WTC11 (cell line): ENCODE measurements around the gene GNS. TPM values are rescaled to one million over a fixed set of nuclear protein-coding genes. Genes with fewer than 3 reads are reported as not detected.

Experiments used
- ATAC-seq: fragments of 200-7000 bp; cut with Tn5 transposase; 2 replicates; pipeline ENCODE4 v1.10.0; 2021; ENCODE audit warnings: mild to moderate bottlenecking, moderate library complexity
- CTCF ChIA-PET: fragments of 300-600 bp; sonication (Branson Sonifier 250); formaldehyde crosslinking; loops from one replicate; lab custom pipeline; 2021; ENCODE audit warnings: antibody characterized with exemption; lab: Charles Lee
- POLR2A ChIA-PET: fragments of 350-600 bp; sonication (Branson Sonifier 250); formaldehyde crosslinking; loops from one replicate; lab custom pipeline; 2021; ENCODE audit warnings: antibody characterized with exemption; lab: Charles Lee
- DNase-seq: peaks from one replicate; pipeline ENCODE4 v3.0.0; 2021; ENCODE audit warnings: low spot score
- H3K27ac Mint-ChIP-seq: 2 replicates; pipeline ENCODE4 v1.8.0; 2021; ENCODE audit warnings: mixed read lengths
- H3K27me3 Mint-ChIP-seq: 2 replicates; pipeline ENCODE4 v1.8.0; 2021; ENCODE audit warnings: low read depth, mild to moderate bottlenecking, moderate library complexity, mixed read lengths
- H3K36me3 Mint-ChIP-seq: 2 replicates; pipeline ENCODE4 v1.8.0; 2021; ENCODE audit warnings: mixed read lengths
- H3K4me1 Mint-ChIP-seq: 2 replicates; pipeline ENCODE4 v1.8.0; 2022; ENCODE audit warnings: mixed read lengths
- H3K4me3 Mint-ChIP-seq: 2 replicates; pipeline ENCODE4 v1.8.0; 2021; ENCODE audit warnings: mild to moderate bottlenecking, moderate library complexity, mixed read lengths
- H3K9me3 Mint-ChIP-seq: 2 replicates; pipeline ENCODE4 v1.8.0; 2021; ENCODE audit warnings: mixed read lengths
- ATF1 ChIP-seq: sonication (generic); formaldehyde crosslinking; IDR thresholded peaks from 2 replicates; pipeline ENCODE4 v1.8.1; 2023; ENCODE audit warnings: mild to moderate bottlenecking, moderate library complexity, missing genetic modification reagents
- CREB1 ChIP-seq: sonication (generic); formaldehyde crosslinking; IDR thresholded peaks from 2 replicates; pipeline ENCODE4 v1.8.0; 2023; ENCODE audit warnings: mild to moderate bottlenecking, missing genetic modification reagents
- E2F5 ChIP-seq: sonication (generic); formaldehyde crosslinking; IDR thresholded peaks from 2 replicates; pipeline ENCODE4 v1.8.1; 2022; ENCODE audit warnings: mild to moderate bottlenecking, moderate library complexity, missing genetic modification reagents
- MAX ChIP-seq: sonication (generic); formaldehyde crosslinking; IDR thresholded peaks from 2 replicates; pipeline ENCODE4 v1.8.0; 2022; ENCODE audit warnings: mild to moderate bottlenecking, missing genetic modification reagents
- MYBL2 ChIP-seq: sonication (generic); formaldehyde crosslinking; IDR thresholded peaks from 2 replicates; pipeline ENCODE4 v1.8.1; 2023; ENCODE audit warnings: mild to moderate bottlenecking, moderate library complexity, missing genetic modification reagents
- NFE2L1 ChIP-seq: sonication (generic); formaldehyde crosslinking; IDR thresholded peaks from 2 replicates; pipeline ENCODE4 v1.8.1; 2023; ENCODE audit warnings: missing genetic modification reagents
- NR2C2 ChIP-seq: sonication (generic); formaldehyde crosslinking; IDR thresholded peaks from 2 replicates; pipeline ENCODE4 v1.8.0; 2022; ENCODE audit warnings: mild to moderate bottlenecking, missing genetic modification reagents
- SMAD4 ChIP-seq: sonication (generic); formaldehyde crosslinking; IDR thresholded peaks from 2 replicates; pipeline ENCODE4 v1.8.0; 2022; ENCODE audit warnings: mild to moderate bottlenecking, missing genetic modification reagents
- TP53 ChIP-seq: sonication (generic); formaldehyde crosslinking; IDR thresholded peaks from 2 replicates; pipeline ENCODE4 v1.8.1; 2023; ENCODE audit warnings: mild to moderate bottlenecking, missing genetic modification reagents
- ZNF232 ChIP-seq: sonication (generic); formaldehyde crosslinking; IDR thresholded peaks from 2 replicates; pipeline ENCODE4 v1.8.0; 2022; ENCODE audit warnings: mild to moderate bottlenecking, missing genetic modification reagents
- ZNF263 ChIP-seq: sonication (generic); formaldehyde crosslinking; IDR thresholded peaks from 2 replicates; pipeline ENCODE4 v1.8.1; 2022; ENCODE audit warnings: low read depth, mild to moderate bottlenecking, moderate library complexity, missing genetic modification reagents
- ZNF317 ChIP-seq: sonication (generic); formaldehyde crosslinking; IDR thresholded peaks from 2 replicates; pipeline ENCODE4 v1.8.1; 2023; ENCODE audit warnings: low read depth, mild to moderate bottlenecking, moderate library complexity, missing genetic modification reagents, borderline replicate concordance
- ZNF396 ChIP-seq: fragments of 250-450 bp; sonication (Bioruptor Pico); IDR thresholded peaks from 2 replicates; pipeline ENCODE4 v1.8.0; 2021; ENCODE audit warnings: mild to moderate bottlenecking, moderate library complexity, borderline replicate concordance
- ZNF671 ChIP-seq: fragments of 250-450 bp; sonication (Bioruptor Pico); IDR thresholded peaks from 2 replicates; pipeline ENCODE4 v1.8.0; 2021; ENCODE audit warnings: mild to moderate bottlenecking
- total RNA-seq: library from RNA; stranded (reverse); gene quantifications from 3 replicates; pipeline ENCODE4 v1.2.3, GENCODE V29; 2021
- TF ChIP-seq, protein P1 (sequence below): sonication (generic); formaldehyde crosslinking; IDR thresholded peaks from 2 replicates; pipeline ENCODE4 v1.8.1; 2023; ENCODE audit warnings: mild to moderate bottlenecking, moderate library complexity, missing genetic modification reagents
- TF ChIP-seq, protein P2 (sequence below): sonication (generic); formaldehyde crosslinking; IDR thresholded peaks from 2 replicates; pipeline ENCODE4 v1.8.1; 2023; ENCODE audit warnings: mild to moderate bottlenecking, missing genetic modification reagents
- TF ChIP-seq, protein P3 (sequence below): sonication (generic); formaldehyde crosslinking; IDR thresholded peaks from 2 replicates; pipeline ENCODE4 v1.8.1; 2023; ENCODE audit warnings: mild to moderate bottlenecking, missing genetic modification reagents, borderline replicate concordance
- TF ChIP-seq, protein P4 (sequence below): sonication (generic); formaldehyde crosslinking; IDR thresholded peaks from 2 replicates; pipeline ENCODE4 v1.8.0; 2023; ENCODE audit warnings: missing genetic modification reagents

GNS gene
- total RNA-seq, 1 experiment from 2014 or later: 24.7 TPM

DNA sequence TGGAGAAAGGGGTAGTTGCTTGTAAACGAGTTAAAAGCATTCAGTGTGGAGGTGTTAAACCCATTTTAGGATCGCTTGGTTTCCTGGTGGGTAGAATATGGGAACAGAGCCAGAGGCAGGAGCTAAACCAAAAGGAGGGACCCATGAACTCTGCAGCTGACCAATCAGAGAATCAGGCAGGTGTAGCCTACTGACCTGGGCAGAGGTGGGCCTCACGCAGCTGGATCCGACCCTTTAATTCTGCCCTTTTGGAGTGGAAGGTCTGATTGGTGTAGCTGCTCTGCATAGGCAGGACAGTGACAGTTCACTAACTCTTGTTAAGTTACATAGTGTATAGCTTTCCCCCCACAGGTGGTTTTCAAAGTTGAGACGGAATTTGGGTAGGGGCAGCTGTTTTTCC is 63.7 kb downstream of the GNS start (continued):
- TF ChIP-seq CREB1 (CRISPR knock-in tag) (no peak), ZNF232 (CRISPR knock-in tag) (no peak), TP53 (CRISPR knock-in tag) (no peak), ZNF396 (no peak), SMAD4 (no peak), ATF1 (CRISPR knock-in tag) (no peak), MYBL2 (CRISPR knock-in tag) (no peak), MAX (CRISPR knock-in tag) (no peak), ZNF317 (CRISPR knock-in tag) (no peak), NR2C2 (CRISPR knock-in tag) (no peak)
- TF ChIP-seq, protein P1, sequence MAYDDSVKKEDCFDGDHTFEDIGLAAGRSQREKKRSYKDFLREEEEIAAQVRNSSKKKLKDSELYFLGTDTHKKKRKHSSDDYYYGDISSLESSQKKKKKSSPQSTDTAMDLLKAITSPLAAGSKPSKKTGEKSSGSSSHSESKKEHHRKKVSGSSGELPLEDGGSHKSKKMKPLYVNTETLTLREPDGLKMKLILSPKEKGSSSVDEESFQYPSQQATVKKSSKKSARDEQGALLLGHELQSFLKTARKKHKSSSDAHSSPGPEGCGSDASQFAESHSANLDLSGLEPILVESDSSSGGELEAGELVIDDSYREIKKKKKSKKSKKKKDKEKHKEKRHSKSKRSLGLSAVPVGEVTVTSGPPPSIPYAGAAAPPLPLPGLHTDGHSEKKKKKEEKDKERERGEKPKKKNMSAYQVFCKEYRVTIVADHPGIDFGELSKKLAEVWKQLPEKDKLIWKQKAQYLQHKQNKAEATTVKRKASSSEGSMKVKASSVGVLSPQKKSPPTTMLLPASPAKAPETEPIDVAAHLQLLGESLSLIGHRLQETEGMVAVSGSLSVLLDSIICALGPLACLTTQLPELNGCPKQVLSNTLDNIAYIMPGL (CRISPR knock-in tag): no peak
- TF ChIP-seq, protein P2, sequence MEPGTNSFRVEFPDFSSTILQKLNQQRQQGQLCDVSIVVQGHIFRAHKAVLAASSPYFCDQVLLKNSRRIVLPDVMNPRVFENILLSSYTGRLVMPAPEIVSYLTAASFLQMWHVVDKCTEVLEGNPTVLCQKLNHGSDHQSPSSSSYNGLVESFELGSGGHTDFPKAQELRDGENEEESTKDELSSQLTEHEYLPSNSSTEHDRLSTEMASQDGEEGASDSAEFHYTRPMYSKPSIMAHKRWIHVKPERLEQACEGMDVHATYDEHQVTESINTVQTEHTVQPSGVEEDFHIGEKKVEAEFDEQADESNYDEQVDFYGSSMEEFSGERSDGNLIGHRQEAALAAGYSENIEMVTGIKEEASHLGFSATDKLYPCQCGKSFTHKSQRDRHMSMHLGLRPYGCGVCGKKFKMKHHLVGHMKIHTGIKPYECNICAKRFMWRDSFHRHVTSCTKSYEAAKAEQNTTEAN: no peak
- TF ChIP-seq, all 79 proteins: peak for 0

GRCh38 chr12:64694130-64695040 is 64.8 kb downstream of the GNS start:
- DNase-seq (no peak), ATAC-seq (no peak)
- Mint-ChIP-seq H3K9me3 (no peaks in the 10 kb centered on the region), H3K36me3 (peaks cover 8% of the 10 kb centered on the region), H3K27ac (peak overlapping the region; percentile 32), H3K4me3 (no peak overlapping the region), H3K27me3 (no peaks in the 10 kb centered on the region), H3K4me1 (peaks cover 40% of the 10 kb centered on the region)
- ChIA-PET POLR2A (interaction anchor here (1.1 kb wide), 1 partner anchor 145 kb away, joined by 3 read pairs; no protein-coding TSS in a partner anchor), CTCF (interaction anchor here (1.0 to 5.5 kb wide), 9 partner anchors 12 to 145 kb away, joined by 3 to 83 read pairs (median 4); no protein-coding TSS in a partner anchor)
- TF ChIP-seq, protein P2: no peak

GRCh38 chr12:64691795-64692583 is 67.2 kb downstream of the GNS start:
- ChIA-PET CTCF (interaction anchor here (0.5 to 1.6 kb wide), 5 partner anchors 89 to 147 kb away, joined by 3 to 5 read pairs (median 3); no protein-coding TSS in a partner anchor), POLR2A (interaction anchor here (1.2 kb wide), 1 partner anchor 81 kb away, joined by 3 read pairs; no protein-coding TSS in a partner anchor)
- no peak for TF ChIP-seq ZNF671 (CRISPR knock-in tag)
- no peak for TF ChIP-seq ZNF263 (CRISPR knock-in tag)
- no peak for TF ChIP-seq E2F5 (CRISPR knock-in tag)
- TF ChIP-seq, protein P3, sequence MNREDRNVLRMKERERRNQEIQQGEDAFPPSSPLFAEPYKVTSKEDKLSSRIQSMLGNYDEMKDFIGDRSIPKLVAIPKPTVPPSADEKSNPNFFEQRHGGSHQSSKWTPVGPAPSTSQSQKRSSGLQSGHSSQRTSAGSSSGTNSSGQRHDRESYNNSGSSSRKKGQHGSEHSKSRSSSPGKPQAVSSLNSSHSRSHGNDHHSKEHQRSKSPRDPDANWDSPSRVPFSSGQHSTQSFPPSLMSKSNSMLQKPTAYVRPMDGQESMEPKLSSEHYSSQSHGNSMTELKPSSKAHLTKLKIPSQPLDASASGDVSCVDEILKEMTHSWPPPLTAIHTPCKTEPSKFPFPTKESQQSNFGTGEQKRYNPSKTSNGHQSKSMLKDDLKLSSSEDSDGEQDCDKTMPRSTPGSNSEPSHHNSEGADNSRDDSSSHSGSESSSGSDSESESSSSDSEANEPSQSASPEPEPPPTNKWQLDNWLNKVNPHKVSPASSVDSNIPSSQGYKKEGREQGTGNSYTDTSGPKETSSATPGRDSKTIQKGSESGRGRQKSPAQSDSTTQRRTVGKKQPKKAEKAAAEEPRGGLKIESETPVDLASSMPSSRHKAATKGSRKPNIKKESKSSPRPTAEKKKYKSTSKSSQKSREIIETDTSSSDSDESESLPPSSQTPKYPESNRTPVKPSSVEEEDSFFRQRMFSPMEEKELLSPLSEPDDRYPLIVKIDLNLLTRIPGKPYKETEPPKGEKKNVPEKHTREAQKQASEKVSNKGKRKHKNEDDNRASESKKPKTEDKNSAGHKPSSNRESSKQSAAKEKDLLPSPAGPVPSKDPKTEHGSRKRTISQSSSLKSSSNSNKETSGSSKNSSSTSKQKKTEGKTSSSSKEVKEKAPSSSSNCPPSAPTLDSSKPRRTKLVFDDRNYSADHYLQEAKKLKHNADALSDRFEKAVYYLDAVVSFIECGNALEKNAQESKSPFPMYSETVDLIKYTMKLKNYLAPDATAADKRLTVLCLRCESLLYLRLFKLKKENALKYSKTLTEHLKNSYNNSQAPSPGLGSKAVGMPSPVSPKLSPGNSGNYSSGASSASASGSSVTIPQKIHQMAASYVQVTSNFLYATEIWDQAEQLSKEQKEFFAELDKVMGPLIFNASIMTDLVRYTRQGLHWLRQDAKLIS (CRISPR knock-in tag): no peak
- TF ChIP-seq NFE2L1: no peak
- TF ChIP-seq, protein P4, sequence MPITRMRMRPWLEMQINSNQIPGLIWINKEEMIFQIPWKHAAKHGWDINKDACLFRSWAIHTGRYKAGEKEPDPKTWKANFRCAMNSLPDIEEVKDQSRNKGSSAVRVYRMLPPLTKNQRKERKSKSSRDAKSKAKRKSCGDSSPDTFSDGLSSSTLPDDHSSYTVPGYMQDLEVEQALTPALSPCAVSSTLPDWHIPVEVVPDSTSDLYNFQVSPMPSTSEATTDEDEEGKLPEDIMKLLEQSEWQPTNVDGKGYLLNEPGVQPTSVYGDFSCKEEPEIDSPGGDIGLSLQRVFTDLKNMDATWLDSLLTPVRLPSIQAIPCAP (CRISPR knock-in tag): no peak
- TF ChIP-seq, all 79 proteins: peak for 0
- H3K27ac Mint-ChIP-seq: peak overlapping the region; percentile 96
- peak overlapping the region; percentile 50 for H3K4me3 Mint-ChIP-seq
- no peaks in the 10 kb centered on the region for H3K27me3 Mint-ChIP-seq
- H3K4me1 Mint-ChIP-seq: peaks cover 55% of the 10 kb centered on the region
- peak; percentile 10; the same call in 1 of the 2 replicates for ATAC-seq
- H3K36me3 Mint-ChIP-seq: peaks cover 25% of the 10 kb centered on the region
- no peak for DNase-seq
- no peaks in the 10 kb centered on the region for H3K9me3 Mint-ChIP-seq
